ENCODE measurements around the gene FBLN5. TPM values are rescaled to one million over a fixed set of nuclear protein-coding genes. Genes with fewer than 3 reads are reported as not detected.

FBLN5 gene
- total RNA-seq, 1 experiment from 2014 or later, result 3.3 TPM

DNA sequence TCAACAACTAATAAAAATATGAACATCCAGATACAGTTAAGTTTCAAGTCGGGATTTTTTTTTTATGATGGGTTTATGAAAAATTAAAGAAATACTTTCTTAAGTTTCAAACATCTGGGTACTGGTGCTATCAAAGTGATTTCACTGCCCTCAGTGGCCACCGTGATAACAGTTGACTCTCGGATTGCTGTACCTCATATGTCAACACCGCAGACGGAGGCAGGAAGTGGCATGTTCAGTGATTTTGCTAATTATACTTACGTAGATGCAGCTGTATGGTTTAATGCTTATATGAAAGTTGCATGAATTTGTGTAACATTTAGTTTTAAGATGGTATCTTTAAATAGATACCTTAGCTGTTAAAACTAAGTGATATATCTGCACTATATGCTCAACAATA is 20.8 kb upstream of the FBLN5 start:
- no peak for ATAC-seq
- Histone ChIP-seq H4K20me1 (ENCODE audit: insufficient read depth) (no peaks in the 10 kb centered on the region), H3K4me1 (ENCODE audit: control insufficient read depth in 1 of 2, insufficient read depth in 2 of 2, low read length in 2 of 2) (no peaks in the 10 kb centered on the region), H3K36me3 (ENCODE audit: control insufficient read depth in 1 of 2, insufficient read depth in 2 of 2, low read length in 2 of 2) (peaks cover 0 to 13% of the 10 kb centered on the region in 2 experiments; a peak in 1 of 4 replicates), H3K9me3 (ENCODE audit: control insufficient read depth in 1 of 2, insufficient read depth in 1 of 2, low read depth in 1 of 2, low read length in 2 of 2) (no peaks in the 10 kb centered on the region), H3K9me2 (ENCODE audit: insufficient read depth) (no peaks in the 10 kb centered on the region), H3K27ac (ENCODE audit: low read depth, low read length) (no peak overlapping the region), H3K27me3 (ENCODE audit: insufficient read depth, low read length) (no peaks in the 10 kb centered on the region), H3K9ac (ENCODE audit: low read length) (no peak overlapping the region), H2AFZ (ENCODE audit: low read depth, low read length, poor library complexity, severe bottlenecking) (no peak overlapping the region), H3K4me2 (ENCODE audit: low read length) (no peak overlapping the region), H3K4me3 (replicated peaks in 1 of 2; ENCODE audit: low read depth in 1 of 2, low read length in 2 of 2) (no peak overlapping the region), H3K79me2 (ENCODE audit: insufficient read depth, low read length) (no peaks in the 10 kb centered on the region)
- ChIA-PET POLR2A (no interaction called here), CTCF (no interaction called here), RAD21 (ENCODE audit: low non-redundant PET in 1 of 2, low total read pairs in 2 of 2, uncharacterized antibody in 2 of 2, unreplicated experiment in 2 of 2) (no interaction called here)
- no peak for DNase-seq (ENCODE audit: low read depth, low spot score)
- TF ChIP-seq SIN3A (IDR thresholded peaks at IDR 0.05; ENCODE audit: low read depth), result no peak
- TF ChIP-seq, protein P1, sequence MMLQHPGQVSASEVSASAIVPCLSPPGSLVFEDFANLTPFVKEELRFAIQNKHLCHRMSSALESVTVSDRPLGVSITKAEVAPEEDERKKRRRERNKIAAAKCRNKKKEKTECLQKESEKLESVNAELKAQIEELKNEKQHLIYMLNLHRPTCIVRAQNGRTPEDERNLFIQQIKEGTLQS (IDR thresholded peaks at IDR 0.05), result no peak
- TF ChIP-seq ZNF274 (IDR thresholded peaks at IDR 0.05; ENCODE audit: low read depth, low read length), result no peak
- no peak for TF ChIP-seq CEBPB (IDR thresholded peaks at IDR 0.05; ENCODE audit: low read depth)
- TF ChIP-seq, protein P2, sequence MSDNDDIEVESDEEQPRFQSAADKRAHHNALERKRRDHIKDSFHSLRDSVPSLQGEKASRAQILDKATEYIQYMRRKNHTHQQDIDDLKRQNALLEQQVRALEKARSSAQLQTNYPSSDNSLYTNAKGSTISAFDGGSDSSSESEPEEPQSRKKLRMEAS (IDR thresholded peaks at IDR 0.05), result no peak
- no peak for TF ChIP-seq CTCF (IDR thresholded peaks at IDR 0.05 in 2 of 3, conservative IDR thresholded peaks at IDR 0.05 in 1 of 3; ENCODE audit: borderline replicate concordance in 1 of 3, insufficient read depth in 1 of 3, low read depth in 2 of 3, low read length in 2 of 3)
- TF ChIP-seq, protein P3, sequence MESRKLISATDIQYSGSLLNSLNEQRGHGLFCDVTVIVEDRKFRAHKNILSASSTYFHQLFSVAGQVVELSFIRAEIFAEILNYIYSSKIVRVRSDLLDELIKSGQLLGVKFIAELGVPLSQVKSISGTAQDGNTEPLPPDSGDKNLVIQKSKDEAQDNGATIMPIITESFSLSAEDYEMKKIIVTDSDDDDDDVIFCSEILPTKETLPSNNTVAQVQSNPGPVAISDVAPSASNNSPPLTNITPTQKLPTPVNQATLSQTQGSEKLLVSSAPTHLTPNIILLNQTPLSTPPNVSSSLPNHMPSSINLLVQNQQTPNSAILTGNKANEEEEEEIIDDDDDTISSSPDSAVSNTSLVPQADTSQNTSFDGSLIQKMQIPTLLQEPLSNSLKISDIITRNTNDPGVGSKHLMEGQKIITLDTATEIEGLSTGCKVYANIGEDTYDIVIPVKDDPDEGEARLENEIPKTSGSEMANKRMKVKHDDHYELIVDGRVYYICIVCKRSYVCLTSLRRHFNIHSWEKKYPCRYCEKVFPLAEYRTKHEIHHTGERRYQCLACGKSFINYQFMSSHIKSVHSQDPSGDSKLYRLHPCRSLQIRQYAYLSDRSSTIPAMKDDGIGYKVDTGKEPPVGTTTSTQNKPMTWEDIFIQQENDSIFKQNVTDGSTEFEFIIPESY (IDR thresholded peaks at IDR 0.05; ENCODE audit: extremely low read depth, insufficient replicate concordance, low read length), result no peak
- TF ChIP-seq TCF7L2 (IDR thresholded peaks at IDR 0.05; ENCODE audit: borderline replicate concordance, extremely low read depth, insufficient read depth, insufficient read length), result no peak
- TF ChIP-seq EZH2 (IDR thresholded peaks at IDR 0.05), result no peak
- no peak for TF ChIP-seq CBX3 (IDR thresholded peaks at IDR 0.05; ENCODE audit: low read depth)
- no peak for TF ChIP-seq SP1 (IDR thresholded peaks at IDR 0.05; ENCODE audit: low read depth)
- TF ChIP-seq, protein P4, sequence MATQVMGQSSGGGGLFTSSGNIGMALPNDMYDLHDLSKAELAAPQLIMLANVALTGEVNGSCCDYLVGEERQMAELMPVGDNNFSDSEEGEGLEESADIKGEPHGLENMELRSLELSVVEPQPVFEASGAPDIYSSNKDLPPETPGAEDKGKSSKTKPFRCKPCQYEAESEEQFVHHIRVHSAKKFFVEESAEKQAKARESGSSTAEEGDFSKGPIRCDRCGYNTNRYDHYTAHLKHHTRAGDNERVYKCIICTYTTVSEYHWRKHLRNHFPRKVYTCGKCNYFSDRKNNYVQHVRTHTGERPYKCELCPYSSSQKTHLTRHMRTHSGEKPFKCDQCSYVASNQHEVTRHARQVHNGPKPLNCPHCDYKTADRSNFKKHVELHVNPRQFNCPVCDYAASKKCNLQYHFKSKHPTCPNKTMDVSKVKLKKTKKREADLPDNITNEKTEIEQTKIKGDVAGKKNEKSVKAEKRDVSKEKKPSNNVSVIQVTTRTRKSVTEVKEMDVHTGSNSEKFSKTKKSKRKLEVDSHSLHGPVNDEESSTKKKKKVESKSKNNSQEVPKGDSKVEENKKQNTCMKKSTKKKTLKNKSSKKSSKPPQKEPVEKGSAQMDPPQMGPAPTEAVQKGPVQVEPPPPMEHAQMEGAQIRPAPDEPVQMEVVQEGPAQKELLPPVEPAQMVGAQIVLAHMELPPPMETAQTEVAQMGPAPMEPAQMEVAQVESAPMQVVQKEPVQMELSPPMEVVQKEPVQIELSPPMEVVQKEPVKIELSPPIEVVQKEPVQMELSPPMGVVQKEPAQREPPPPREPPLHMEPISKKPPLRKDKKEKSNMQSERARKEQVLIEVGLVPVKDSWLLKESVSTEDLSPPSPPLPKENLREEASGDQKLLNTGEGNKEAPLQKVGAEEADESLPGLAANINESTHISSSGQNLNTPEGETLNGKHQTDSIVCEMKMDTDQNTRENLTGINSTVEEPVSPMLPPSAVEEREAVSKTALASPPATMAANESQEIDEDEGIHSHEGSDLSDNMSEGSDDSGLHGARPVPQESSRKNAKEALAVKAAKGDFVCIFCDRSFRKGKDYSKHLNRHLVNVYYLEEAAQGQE (IDR thresholded peaks at IDR 0.05; ENCODE audit: low read depth), result no peak
- no peak for TF ChIP-seq FOSL1 (IDR thresholded peaks at IDR 0.05; ENCODE audit: low read depth)
- no peak for TF ChIP-seq YY1 (IDR thresholded peaks at IDR 0.05; ENCODE audit: extremely low read depth, insufficient replicate concordance, low read depth, low read length)
- TF ChIP-seq EGR1 (IDR thresholded peaks at IDR 0.05; ENCODE audit: low read depth), result no peak
- no peak for TF ChIP-seq ELF1 (IDR thresholded peaks at IDR 0.05; ENCODE audit: borderline replicate concordance, low read depth)
- no peak for TF ChIP-seq POLR2AphosphoS5 (IDR thresholded peaks at IDR 0.05; ENCODE audit: low read depth, low read length)
- TF ChIP-seq JUND (IDR thresholded peaks at IDR 0.05), result no peak
- TF ChIP-seq ZFX (IDR thresholded peaks at IDR 0.05), result no peak
- intact Hi-C loops (cut with micrococcal nuclease), result no loop called here
- BruUV-seq (replicated peaks), result no TSS peak
